Measurements from ENCODE around the gene MEOX2. TPM values are rescaled to one million over a fixed set of nuclear protein-coding genes. Genes with fewer than 3 reads are reported as not detected.

Gene MEOX2
- total RNA-seq, 2 donors from 2014 or later, result 4.5 to 11.1 TPM

- no peaks in the 10 kb centered on the region for H3K9me3 ChIP-seq
- H3K36me3 ChIP-seq, result no peaks in the 10 kb centered on the region
- no peaks in the 10 kb centered on the region for H3K4me1 ChIP-seq
- H3K27ac ChIP-seq, result no peak overlapping the region
- TF ChIP-seq CTCF (IDR thresholded peaks at IDR 0.05), result no peak
- no peak overlapping the region for H3K4me3 ChIP-seq
- H3K27me3 ChIP-seq, result no peaks in the 10 kb centered on the region
- no peak for DNase-seq (ENCODE audit: low spot score)
Measured at GRCh38 chr7:15603124-15603523, 83.4 kb downstream of the MEOX2 start.

- H3K27me3 ChIP-seq, result no peaks in the 10 kb centered on the region
Measured at GRCh38 chr7:15602236-15602635, 84.2 kb downstream of the MEOX2 start.

GRCh38 chr7:15601175-15601574 is 85.3 kb downstream of the MEOX2 start:
- H3K27me3 ChIP-seq, result no peaks in the 10 kb centered on the region
- H3K27ac ChIP-seq, result no peak overlapping the region
- no peak overlapping the region for H3K4me3 ChIP-seq
- H3K4me1 ChIP-seq, result no peaks in the 10 kb centered on the region
- no peaks in the 10 kb centered on the region for H3K36me3 ChIP-seq
- no peaks in the 10 kb centered on the region for H3K9me3 ChIP-seq
- TF ChIP-seq CTCF (IDR thresholded peaks at IDR 0.05), result no peak
- no peak for DNase-seq (ENCODE audit: low spot score)

More at GRCh38 chr7:15602236-15602635, 84.2 kb downstream of the MEOX2 start:
- no peak for DNase-seq (ENCODE audit: low spot score)
- H3K36me3 ChIP-seq, result no peaks in the 10 kb centered on the region
- no peaks in the 10 kb centered on the region for H3K9me3 ChIP-seq
- H3K27ac ChIP-seq, result no peak overlapping the region
- H3K4me3 ChIP-seq, result no peak overlapping the region
- no peak for TF ChIP-seq CTCF (IDR thresholded peaks at IDR 0.05)
- H3K4me1 ChIP-seq, result no peaks in the 10 kb centered on the region

GRCh38 chr7:15600298-15600697 is 86.2 kb downstream of the MEOX2 start:
- H3K36me3 ChIP-seq, result no peaks in the 10 kb centered on the region
- H3K27ac ChIP-seq, result no peak overlapping the region
- no peak overlapping the region for H3K4me3 ChIP-seq
- no peaks in the 10 kb centered on the region for H3K4me1 ChIP-seq
- TF ChIP-seq CTCF (IDR thresholded peaks at IDR 0.05), result no peak
- H3K27me3 ChIP-seq, result no peaks in the 10 kb centered on the region
- DNase-seq (ENCODE audit: low spot score), result no peak
- no peaks in the 10 kb centered on the region for H3K9me3 ChIP-seq

GRCh38 chr7:15594461-15594860 is 92.0 kb downstream of the MEOX2 start:
- TF ChIP-seq CTCF (IDR thresholded peaks at IDR 0.05), result no peak
- H3K27ac ChIP-seq, result no peak overlapping the region
- H3K27me3 ChIP-seq, result no peaks in the 10 kb centered on the region
- no peak for DNase-seq (ENCODE audit: low spot score)
- H3K9me3 ChIP-seq, result no peaks in the 10 kb centered on the region
- H3K4me1 ChIP-seq, result no peaks in the 10 kb centered on the region
- no peaks in the 10 kb centered on the region for H3K36me3 ChIP-seq
- H3K4me3 ChIP-seq, result no peak overlapping the region

GRCh38 chr7:15593382-15593781 is 93.1 kb downstream of the MEOX2 start:
- DNase-seq (ENCODE audit: low spot score), result no peak
- TF ChIP-seq CTCF (IDR thresholded peaks at IDR 0.05), result no peak
- Histone ChIP-seq H3K4me1 (no peaks in the 10 kb centered on the region), H3K4me3 (no peak overlapping the region), H3K36me3 (no peaks in the 10 kb centered on the region), H3K27ac (no peak overlapping the region), H3K27me3 (no peaks in the 10 kb centered on the region), H3K9me3 (no peaks in the 10 kb centered on the region)
